GM10266 (cell line): ENCODE results near the gene WSB1.

Source experiments
- DNase-seq: peaks from one replicate; pipeline ENCODE4 v3.0.0; 2012; ENCODE audit errors: extremely low spot score
- TF ChIP-seq, protein P1 (sequence below): IDR thresholded peaks from 2 replicates; pipeline ENCODE4 v1.5.1; 2012; ENCODE audit warnings: mild to moderate bottlenecking, low read depth; ENCODE audit not compliant: control insufficient read depth, insufficient read depth; ENCODE audit errors: missing control alignments

The WSB1 gene

DNA sequence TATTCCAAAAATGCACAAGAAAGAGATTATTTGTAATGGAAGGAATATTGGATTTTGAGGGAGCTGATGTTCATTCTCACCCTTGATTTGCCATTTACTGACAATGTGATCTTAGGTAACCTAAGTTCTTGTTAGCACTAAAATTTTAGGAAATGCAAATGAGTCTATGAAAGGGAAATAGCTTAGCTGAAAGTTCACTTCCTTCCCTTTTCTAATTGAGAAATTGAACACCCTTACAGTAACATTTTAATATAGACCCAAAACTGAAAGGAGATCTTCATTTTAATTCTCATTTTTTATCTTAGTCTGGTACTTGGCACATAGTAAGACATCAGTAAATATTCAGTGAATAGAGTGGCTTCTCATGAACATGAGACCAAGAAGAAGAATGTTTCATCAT is 10.9 kb upstream of the WSB1 start:
- no peak for DNase-seq
- TF ChIP-seq, protein P1, sequence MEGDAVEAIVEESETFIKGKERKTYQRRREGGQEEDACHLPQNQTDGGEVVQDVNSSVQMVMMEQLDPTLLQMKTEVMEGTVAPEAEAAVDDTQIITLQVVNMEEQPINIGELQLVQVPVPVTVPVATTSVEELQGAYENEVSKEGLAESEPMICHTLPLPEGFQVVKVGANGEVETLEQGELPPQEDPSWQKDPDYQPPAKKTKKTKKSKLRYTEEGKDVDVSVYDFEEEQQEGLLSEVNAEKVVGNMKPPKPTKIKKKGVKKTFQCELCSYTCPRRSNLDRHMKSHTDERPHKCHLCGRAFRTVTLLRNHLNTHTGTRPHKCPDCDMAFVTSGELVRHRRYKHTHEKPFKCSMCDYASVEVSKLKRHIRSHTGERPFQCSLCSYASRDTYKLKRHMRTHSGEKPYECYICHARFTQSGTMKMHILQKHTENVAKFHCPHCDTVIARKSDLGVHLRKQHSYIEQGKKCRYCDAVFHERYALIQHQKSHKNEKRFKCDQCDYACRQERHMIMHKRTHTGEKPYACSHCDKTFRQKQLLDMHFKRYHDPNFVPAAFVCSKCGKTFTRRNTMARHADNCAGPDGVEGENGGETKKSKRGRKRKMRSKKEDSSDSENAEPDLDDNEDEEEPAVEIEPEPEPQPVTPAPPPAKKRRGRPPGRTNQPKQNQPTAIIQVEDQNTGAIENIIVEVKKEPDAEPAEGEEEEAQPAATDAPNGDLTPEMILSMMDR: no peak

DNA sequence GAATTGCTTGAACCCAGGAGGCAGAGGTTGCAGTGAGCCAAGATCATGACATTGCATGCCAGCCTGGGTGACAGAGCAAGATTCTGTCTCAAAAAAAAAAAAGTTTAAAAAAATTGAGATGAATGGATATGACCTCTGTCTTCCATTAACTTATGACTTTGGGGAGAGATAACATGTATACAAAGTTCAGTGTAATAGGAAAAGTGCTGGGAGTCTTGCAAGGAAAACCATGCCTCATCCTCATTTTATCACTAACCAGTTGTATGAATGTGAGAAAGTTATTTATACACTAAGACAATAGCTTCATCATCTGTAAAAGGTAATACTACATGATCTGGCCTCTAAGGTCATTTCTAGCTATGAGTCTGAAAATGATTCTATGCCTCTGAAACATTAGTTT is 10.2 kb upstream of the WSB1 start:
- TF ChIP-seq, protein P1: no peak
- DNase-seq: no peak

DNA sequence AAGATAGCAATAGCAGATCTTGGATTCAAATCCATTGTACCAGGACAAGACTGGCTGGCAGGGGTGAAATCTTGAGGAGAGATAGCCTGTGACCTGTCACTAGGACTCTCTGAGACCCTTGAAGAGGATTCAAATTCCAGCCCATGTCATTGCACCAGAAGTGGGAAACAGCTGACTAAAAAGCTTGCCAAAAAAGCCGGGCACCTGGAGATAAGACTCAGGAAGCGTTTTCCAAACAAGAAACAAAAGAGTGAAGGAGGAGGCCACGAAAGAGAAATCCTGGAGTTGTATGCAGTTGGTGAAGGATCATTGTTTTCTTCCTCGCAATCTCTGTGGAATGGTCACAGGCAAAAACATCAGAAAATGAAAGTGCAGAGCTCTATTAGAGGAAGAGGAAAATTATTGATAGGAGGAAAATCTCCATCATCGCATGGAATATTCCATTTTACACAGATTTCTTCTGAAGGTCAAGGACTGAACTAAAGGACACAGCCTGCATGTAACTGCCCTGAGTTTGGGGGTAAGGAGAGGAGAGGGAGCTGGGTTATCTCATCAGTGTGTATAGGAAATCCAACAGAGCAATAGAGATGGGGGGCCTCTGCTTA is 9.0 kb upstream of the WSB1 start:
- no peak for DNase-seq
- TF ChIP-seq, protein P1: no peak

DNA sequence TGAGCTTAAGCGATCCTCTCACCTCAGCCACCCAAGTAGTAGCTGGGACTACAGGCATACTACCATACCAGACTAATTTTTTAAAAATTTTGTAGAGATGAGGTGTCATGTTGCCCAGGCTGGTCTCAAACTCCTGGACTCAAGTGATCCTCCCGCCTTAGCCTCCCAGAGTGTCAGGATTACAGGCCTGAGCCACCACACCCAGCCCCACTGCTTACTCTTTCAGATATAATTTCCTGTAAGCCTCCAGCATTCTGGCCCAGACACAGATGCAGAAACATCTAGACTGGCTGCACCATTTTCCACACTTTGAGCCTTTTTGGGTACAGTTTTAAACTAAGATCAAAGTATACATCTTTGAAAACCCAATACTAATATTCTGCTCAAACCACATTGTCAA is 8.4 kb upstream of the WSB1 start:
- TF ChIP-seq, protein P1: no peak
- DNase-seq: no peak

DNA sequence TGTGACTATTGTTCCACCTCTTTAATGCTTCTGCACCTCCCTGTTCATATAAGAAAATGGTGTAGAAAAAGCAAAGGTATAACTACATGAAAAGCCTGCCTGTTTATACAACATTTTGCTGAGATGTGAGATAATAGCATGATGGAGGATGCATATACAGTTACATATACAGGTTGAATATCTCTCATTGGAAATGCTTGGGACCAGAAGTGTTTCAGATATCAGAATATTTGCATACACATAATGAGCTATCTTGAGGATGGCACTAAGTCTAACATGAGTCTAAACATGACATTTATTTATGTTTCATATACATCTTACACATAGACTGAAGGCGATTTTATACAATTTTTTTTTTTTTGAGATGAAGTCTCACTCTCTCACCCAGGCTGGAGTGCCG is 5.7 kb upstream of the WSB1 start:
- TF ChIP-seq, protein P1: no peak
- no peak for DNase-seq

DNA sequence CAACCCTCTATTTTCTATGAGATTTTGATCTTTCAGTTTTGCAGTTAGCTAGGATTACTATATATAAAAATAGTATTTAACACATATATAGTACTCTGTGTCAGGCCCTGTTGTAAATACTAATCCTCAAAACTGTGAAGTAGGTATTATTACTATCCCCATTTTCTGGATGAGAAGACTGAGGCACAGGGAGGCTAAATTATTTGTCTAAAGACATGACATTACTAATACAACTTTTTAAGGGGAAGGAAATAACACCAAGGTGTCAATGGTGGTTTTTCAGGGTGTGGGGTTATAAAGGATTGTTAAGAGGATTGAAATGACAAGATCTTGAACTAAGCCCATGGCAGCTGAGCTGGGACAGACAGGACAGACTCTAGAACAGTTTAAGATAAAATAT is 4.1 kb upstream of the WSB1 start:
- DNase-seq: no peak
- TF ChIP-seq, protein P1: no peak

DNA sequence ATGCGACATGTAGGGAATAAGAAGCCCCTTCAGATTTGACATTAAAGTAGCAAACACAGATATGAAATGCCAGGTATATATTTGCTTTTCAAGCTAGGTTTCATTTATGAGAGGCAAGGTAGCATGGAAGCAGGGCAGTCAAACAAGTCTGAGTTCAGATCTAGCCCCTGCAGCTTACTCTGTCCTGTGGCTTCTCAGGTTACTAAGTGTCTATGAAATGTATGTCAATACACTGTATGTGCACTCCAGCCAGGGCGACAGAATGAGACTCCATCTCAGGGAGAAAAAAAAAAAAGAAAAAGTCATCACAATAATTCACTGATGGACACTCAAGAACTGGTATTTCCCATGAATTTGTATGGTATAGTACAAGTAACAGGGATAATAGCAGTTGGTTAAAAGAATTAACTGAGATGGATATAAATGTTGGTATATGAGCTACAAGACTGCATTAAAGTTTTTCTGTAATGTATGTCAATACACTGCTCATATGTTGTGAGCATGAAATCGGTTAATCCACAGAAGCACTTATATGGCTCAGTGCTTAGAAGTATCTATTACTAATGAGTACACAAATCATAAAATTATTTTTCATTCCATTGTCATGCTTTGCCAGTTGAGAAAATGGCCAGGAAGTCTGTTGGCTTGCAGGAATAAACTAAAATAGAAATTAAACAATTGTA is 2.9 kb upstream of the WSB1 start:
- TF ChIP-seq, protein P1: no peak
- no peak for DNase-seq
